GM18858 (cell line): Measurements from ENCODE around the gene MEOX2.

ENCODE experiments used
- ATAC-seq: cut with Tn5 transposase; IDR thresholded peaks from one replicate; pipeline ENCODE4 v1.9.1; 2021; ENCODE audit not compliant: unreplicated experiment

The MEOX2 gene

DNA sequence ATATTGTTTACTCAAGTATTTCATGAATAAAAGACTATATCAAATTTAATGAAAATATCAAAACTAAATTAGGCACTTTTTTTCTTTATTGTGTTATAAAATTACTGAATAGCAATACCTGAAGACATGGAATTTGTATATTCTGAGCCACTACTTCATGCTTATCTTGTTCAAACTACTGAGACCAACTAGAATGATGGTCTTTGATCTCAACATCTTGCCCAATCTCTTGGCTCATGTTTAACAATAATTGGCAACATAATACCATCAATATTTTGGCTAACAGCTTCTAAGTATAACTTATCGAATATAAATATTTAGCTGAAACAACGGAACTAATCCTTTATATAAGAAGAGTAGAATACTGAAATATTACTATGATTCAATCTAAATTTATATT is 68.2 kb downstream of the MEOX2 start:
- no peak for ATAC-seq

DNA sequence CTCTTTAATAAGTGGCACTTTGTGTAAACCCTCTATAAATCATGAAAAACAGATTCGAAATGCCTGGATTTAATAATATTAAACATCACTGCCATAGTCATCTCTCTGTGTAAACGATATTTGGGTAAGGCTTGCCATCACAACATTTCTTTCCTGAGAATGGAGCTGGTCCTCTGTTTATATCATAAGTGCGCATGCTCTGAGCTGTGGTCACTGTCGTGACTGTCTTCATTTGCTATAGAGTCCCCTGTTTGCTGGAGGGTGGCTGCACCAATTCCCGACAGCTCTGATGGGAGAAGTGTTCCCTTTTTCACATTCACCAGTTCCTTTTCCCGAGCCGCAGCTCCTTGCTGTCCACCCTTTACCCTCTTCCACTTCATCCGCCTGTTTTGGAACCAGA is 74.3 kb downstream of the MEOX2 start:
- ATAC-seq, result no peak

DNA sequence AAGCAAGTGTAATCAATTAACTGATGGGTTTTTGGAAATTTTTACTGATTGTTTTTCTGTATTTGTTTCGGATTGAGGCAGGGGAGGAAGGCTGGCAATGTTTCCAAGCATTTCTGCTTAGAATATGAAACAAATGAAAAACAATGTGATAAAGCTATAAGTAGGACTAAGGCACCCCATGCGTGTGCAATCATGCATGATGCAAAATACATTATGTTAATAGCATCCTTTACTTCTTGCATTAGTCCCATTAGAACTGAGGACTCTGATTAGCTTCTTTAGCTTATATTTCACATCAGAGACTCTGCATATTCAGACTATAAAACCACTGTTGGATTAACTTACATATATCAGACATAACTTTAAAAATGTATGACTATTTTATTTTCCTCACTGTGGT is 76.0 kb downstream of the MEOX2 start:
- ATAC-seq, result no peak

GRCh38 chr7:15609287-15609686 is 77.2 kb downstream of the MEOX2 start:
- ATAC-seq, result no peak

GRCh38 chr7:15607529-15608210 is 78.8 kb downstream of the MEOX2 start:
- no peak for ATAC-seq

- ATAC-seq, result no peak
Observed at GRCh38 chr7:15606561-15606960, 79.9 kb downstream of the MEOX2 start.

GRCh38 chr7:15604166-15604565 is 82.3 kb downstream of the MEOX2 start:
- ATAC-seq, result no peak

DNA sequence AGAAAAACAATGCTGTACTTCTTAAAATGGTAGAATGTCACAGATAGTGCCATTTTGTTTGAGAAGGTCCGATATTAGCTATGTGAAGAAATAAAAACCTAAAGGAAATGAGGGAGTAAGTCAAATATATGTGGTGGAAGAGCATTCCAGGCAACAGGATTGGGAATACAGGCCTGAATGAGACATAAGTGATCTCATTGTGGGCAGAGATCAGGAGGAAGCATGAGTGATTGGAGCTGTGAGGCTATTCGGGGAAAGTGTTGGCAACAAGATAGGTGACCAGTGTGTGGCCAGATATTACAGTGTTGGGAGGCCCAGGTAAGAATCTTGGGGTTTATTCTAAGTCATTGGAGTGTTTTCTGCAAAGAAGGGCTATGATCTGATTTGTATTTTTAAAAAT is 83.4 kb downstream of the MEOX2 start:
- ATAC-seq, result no peak

GRCh38 chr7:15602236-15602635 is 84.2 kb downstream of the MEOX2 start:
- no peak for ATAC-seq

DNA sequence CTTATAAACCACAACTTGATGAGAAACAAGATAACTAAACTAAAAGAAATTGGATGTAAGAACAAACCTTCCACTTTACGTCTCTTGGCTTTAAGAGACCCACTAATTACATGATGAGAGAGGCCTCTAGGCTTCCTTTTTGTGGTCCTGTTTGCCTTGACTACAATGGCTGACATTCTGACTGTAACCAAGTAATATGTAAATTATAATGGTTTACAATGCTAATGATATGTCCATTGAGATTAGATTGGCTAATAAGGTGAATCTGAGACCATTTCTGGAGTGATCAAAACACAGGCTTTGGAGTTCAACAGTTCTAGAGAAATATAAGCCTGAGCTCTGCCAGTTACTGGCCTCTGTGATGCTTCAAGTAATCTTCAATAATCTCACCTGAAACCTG is 85.3 kb downstream of the MEOX2 start:
- no peak for ATAC-seq

- ATAC-seq, result no peak
Observed at GRCh38 chr7:15600298-15600697, 86.2 kb downstream of the MEOX2 start.

GRCh38 chr7:15594461-15594860 is 92.0 kb downstream of the MEOX2 start:
- no peak for ATAC-seq

- no peak for ATAC-seq
Observed at GRCh38 chr7:15593382-15593781, 93.1 kb downstream of the MEOX2 start.

GRCh38 chr7:15586266-15586665 is 100.2 kb downstream of the MEOX2 start:
- no peak for ATAC-seq

DNA sequence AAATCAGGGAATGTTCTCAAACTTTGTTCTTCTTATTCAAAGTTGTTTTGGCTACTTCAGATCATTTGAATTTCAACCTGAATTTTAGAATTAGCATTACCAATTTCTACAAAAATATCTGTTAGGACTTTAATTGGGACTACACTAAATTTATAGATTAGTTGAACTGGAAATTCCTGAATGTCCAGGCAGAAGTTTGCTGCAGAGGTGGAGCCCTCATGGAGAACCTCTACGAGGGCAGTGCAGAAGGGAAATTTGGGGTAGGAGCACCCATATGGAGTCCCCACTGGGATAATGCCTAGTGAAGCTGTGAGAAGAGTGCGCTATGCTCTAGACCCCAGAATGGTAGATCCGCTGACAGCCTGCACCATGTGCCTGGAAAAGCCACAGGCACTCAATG is 101.9 kb downstream of the MEOX2 start:
- no peak for ATAC-seq

DNA sequence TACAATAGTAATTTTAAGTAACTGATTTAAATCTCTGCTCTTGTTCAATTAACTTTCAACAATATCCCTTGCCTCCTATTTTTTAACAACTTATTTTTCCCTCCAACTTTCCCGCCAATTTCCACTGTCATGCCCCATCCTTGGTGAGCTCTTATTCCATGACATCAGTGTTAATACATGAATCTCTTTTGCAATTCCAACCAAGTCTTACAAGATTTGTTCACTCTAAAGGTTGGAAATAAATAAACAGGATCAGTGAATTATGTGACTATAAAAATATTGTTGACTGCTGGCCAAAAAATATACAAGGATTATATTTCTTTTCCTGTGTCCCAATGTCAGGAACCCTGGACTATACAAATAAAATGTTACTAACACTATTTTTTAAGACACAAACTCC is 103.7 kb downstream of the MEOX2 start:
- ATAC-seq, result no peak

GRCh38 chr7:15581352-15581951 is 105.0 kb downstream of the MEOX2 start:
- no peak for ATAC-seq

DNA sequence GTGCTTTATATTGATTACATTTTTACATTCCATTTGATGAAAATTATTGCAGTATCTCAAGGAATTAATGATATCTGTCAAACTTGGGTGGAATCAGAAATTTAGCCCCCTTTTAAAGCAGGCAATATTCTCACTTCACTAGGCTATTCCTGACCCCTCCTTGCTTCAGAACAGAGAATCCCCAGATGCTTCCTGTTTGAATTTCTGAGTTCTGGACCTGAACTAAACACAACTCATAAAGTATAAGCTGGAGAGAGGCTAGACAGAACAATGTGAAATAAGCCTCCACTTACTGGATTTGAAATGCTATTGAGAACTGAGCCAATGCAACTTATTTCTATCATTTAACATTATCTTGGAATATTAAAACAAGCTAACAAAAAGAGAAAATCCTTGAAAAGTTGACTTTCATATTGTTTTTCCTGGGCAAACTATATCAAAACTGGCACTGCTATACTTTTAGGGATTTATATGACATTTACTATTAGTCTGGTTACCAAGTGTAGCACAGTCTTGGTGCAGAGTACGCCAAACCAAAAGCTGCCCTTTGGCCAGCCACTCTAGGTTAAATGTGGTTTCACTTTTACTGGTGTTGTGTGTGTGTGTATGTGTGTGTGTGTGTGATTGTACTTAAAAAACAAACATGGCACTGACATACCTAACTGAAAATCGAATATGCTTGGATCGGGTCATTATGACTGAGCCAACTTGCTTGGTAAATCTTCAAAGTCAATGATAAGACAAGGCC is 105.7 kb downstream of the MEOX2 start:
- no peak for ATAC-seq

DNA sequence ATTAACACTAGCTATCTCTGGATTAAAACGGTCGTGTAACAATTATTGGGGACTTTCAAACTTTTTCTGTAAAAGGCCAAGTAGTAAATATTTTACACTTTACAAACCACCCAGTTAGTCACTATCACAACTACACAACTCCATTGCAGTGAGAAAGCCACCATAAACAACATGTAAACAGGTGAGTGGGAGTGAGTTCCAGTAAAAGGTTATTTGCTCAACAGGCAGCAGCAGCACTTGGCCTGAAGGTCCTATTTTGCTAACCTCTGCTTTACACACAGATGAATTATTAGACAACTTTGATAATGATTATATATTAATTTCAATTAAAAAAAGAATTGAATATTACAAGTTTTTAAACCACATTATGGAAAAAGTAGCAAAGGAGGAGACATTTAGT is 108.9 kb downstream of the MEOX2 start:
- ATAC-seq, result no peak

DNA sequence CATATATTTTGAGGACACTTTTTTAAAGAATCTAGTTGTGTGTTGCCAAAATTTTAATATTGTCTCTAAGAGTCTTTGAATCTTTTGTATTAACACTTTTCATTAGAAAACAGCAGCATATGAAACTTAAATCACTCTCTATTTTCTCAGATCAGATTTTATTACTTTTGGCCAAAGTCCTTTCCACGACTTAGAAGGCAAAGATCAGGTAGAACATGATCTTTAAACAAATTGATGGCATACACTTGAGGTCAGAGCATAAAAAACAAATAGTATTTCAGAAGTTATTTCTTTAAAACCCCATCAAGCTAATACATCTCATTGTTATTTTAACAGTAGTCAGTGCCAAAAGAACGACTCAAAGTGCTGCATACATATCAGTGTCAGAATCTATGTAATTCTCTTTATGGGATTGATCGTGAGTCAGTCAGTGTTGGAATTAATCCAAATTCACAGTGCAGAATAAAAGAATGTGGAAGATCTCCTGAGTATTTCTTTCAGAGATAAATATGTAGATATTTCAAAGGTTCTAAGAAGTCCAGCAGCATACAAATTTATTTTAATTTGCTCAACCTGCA is 115.1 kb downstream of the MEOX2 start:
- ATAC-seq, result no peak

DNA sequence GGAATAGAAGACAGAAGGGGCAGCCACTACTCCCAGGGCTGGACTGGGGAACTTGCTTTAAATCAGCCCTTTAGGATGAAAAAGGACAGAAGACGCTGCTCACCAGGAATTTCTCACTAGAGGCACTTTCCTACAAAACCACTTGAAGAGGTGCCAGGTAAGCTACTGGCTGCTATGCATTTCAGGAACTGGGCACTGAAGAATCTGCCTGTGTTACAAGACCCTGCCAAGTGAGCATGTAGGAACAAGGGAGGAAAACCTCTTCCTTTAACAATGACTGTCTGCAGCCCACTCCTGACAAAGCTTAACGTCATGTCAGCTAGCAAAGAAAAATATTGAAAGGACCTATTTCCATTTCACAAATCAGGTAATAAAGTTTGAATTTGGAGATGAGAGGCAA is 118.8 kb downstream of the MEOX2 start:
- no peak for ATAC-seq

DNA sequence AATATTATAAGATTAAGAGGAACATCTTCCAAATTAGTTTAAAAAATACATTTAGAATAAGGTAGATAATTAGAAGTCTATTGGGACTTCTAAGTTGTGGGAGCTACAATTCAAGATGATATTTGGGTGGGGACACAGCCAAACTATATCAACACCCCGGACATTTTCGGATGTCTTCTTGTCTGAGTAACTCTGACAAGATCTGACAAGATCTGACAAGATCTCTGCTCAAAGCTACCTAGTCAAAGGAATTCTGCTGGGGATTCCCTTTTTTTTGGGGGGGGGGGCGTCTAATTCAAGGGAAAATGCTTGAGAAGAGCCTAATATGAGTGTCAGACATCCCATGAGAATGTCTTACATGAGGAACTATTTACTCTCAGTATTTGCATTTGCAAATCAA is 119.4 kb downstream of the MEOX2 start:
- ATAC-seq, result no peak
